Skin epidermis (tissue), 12 donors: Measurements from ENCODE around the gene CAPN10.

Experiments
- H3K27ac ChIP-seq, 21 experiments: fragments of 200-600 bp; sonication (generic) in 11 of 21; one replicate each; pipeline ENCODE4 v1.5.0; 2020; ENCODE audit warnings: mild to moderate bottlenecking in 3 of 21, inconsistent platforms in 2 of 21, moderate library complexity in 2 of 21
- H3K4me3 ChIP-seq, 7 experiments: fragments of 200-600 bp; sonication (generic) in 2 of 7; one replicate each; pipeline ENCODE4 v1.5.0; 2020; ENCODE audit warnings: inconsistent platforms in 2 of 7, mild to moderate bottlenecking in 2 of 7, moderate library complexity in 1 of 7

The CAPN10 gene

GRCh38 chr2:240585101-240585500, 1.4 kb upstream of the CAPN10 start:
- H3K27ac ChIP-seq = peak overlapping the region in 14 of 21 experiments; percentile 84 to 99 (median 94)
- H3K4me3 ChIP-seq = peak overlapping the region; percentile 73 to 99 (median 86)

- H3K27ac ChIP-seq = peak overlapping the region; percentile 73 to 99 (median 93)
Observed at GRCh38 chr2:240585681-240586197, 795 bp upstream of the CAPN10 start.

GRCh38 chr2:240586919-240587800, 626 bp downstream of the CAPN10 start:
- H3K27ac ChIP-seq = peak overlapping the region in 20 of 21 experiments; percentile 79 to 99 (median 93)
- peak overlapping the region; percentile 73 to 99 (median 86) for H3K4me3 ChIP-seq

More at GRCh38 chr2:240585681-240586197, 795 bp upstream of the CAPN10 start:
- peak overlapping the region; percentile 73 to 99 (median 86) for H3K4me3 ChIP-seq

- Histone ChIP-seq H3K27ac (peak overlapping the region in 1 of 21 experiments; percentile 89), H3K4me3 (peak overlapping the region in 2 of 7 experiments; percentile 73 to 91)
Observed at GRCh38 chr2:240588006-240588655, 1.6 kb downstream of the CAPN10 start.

- peak overlapping the region in 1 of 21 experiments; percentile 89 for H3K27ac ChIP-seq
- H3K4me3 ChIP-seq = no peak overlapping the region
Observed at GRCh38 chr2:240588669-240589068, 2.1 kb downstream of the CAPN10 start.

- H3K4me3 ChIP-seq = no peak overlapping the region
Observed at GRCh38 chr2:240589375-240589774, 2.8 kb downstream of the CAPN10 start.

GRCh38 chr2:240589850-240590525, 3.5 kb downstream of the CAPN10 start:
- Histone ChIP-seq H3K4me3 (no peak overlapping the region), H3K27ac (no peak overlapping the region)

More at GRCh38 chr2:240589375-240589774, 2.8 kb downstream of the CAPN10 start:
- no peak overlapping the region for H3K27ac ChIP-seq

GRCh38 chr2:240590681-240591111, 4.2 kb downstream of the CAPN10 start:
- H3K27ac ChIP-seq = no peak overlapping the region

GRCh38 chr2:240591226-240591625, 4.7 kb downstream of the CAPN10 start:
- no peak overlapping the region for H3K27ac ChIP-seq
- no peak overlapping the region for H3K4me3 ChIP-seq

More at GRCh38 chr2:240590681-240591111, 4.2 kb downstream of the CAPN10 start:
- H3K4me3 ChIP-seq = no peak overlapping the region

GRCh38 chr2:240591784-240592183, 5.2 kb downstream of the CAPN10 start:
- Histone ChIP-seq H3K27ac (no peak overlapping the region), H3K4me3 (no peak overlapping the region)

- H3K4me3 ChIP-seq = no peak overlapping the region
- H3K27ac ChIP-seq = no peak overlapping the region
Observed at GRCh38 chr2:240593026-240593702, 6.6 kb downstream of the CAPN10 start.

- no peak overlapping the region for H3K27ac ChIP-seq
- no peak overlapping the region for H3K4me3 ChIP-seq
Observed at GRCh38 chr2:240593703-240594451, 7.3 kb downstream of the CAPN10 start.

GRCh38 chr2:240594511-240595380, 8.2 kb downstream of the CAPN10 start:
- Histone ChIP-seq H3K4me3 (no peak overlapping the region), H3K27ac (no peak overlapping the region)

GRCh38 chr2:240595381-240596079, 9.0 kb downstream of the CAPN10 start:
- H3K27ac ChIP-seq = no peak overlapping the region
- H3K4me3 ChIP-seq = no peak overlapping the region

- Histone ChIP-seq H3K4me3 (no peak overlapping the region), H3K27ac (no peak overlapping the region)
Observed at GRCh38 chr2:240596080-240596460, 9.5 kb downstream of the CAPN10 start.

- H3K4me3 ChIP-seq = no peak overlapping the region
- H3K27ac ChIP-seq = no peak overlapping the region
Observed at GRCh38 chr2:240596491-240596931, 10.0 kb downstream of the CAPN10 start.

- H3K27ac ChIP-seq = no peak overlapping the region
- H3K4me3 ChIP-seq = no peak overlapping the region
Observed at GRCh38 chr2:240597054-240597418, 10.5 kb downstream of the CAPN10 start.
